Endothelial cell of umbilical vein (primary cell): Measurements from ENCODE around the gene C9orf153.
"Not testable (repeated sequence)": the region's sequence is repeated elsewhere in the genome, so short reads cannot be mapped to it uniquely, and the experiment has no call there.

Source experiments
- CTCF ChIP-seq, 2 donors: IDR thresholded peaks; 1 replicate in 1 of 2; 2 replicates in 1 of 2; pipeline ENCODE4 v1.5.1; 2011; ENCODE audit warnings: low read length in 2 of 2, mild to moderate bottlenecking in 2 of 2, moderate library complexity in 2 of 2, control low read depth in 1 of 2, inconsistent platforms in 1 of 2, low read depth in 1 of 2; ENCODE audit not compliant: insufficient read depth in 1 of 2; ENCODE audit errors: extremely low read depth in 1 of 2
- EZH2 ChIP-seq: IDR thresholded peaks from 2 replicates; pipeline ENCODE4 v1.6.1; 2012; ENCODE audit warnings: borderline replicate concordance, low read depth, mild to moderate bottlenecking, moderate library complexity, low read length, inconsistent platforms; ENCODE audit not compliant: severe bottlenecking
- FOS ChIP-seq: IDR thresholded peaks from 2 replicates; pipeline ENCODE4 v1.6.1; 2011; ENCODE audit warnings: mild to moderate bottlenecking, low read length, moderate library complexity, borderline replicate concordance; ENCODE audit not compliant: insufficient read depth
- GATA2 ChIP-seq: IDR thresholded peaks from 2 replicates; pipeline ENCODE4 v1.7.0; 2011; ENCODE audit warnings: low read depth, mild to moderate bottlenecking, moderate library complexity, mixed read lengths, low read length; ENCODE audit not compliant: insufficient read length, insufficient read depth
- JUN ChIP-seq: IDR thresholded peaks from 2 replicates; pipeline ENCODE4 v1.6.1; 2011; ENCODE audit warnings: borderline replicate concordance, low read depth; ENCODE audit not compliant: insufficient read length, insufficient read depth
- MAX ChIP-seq: IDR thresholded peaks from 2 replicates; pipeline ENCODE4 v1.6.1; 2011; ENCODE audit not compliant: insufficient read depth, insufficient read length
- MYC ChIP-seq: IDR thresholded peaks from one replicate; pipeline ENCODE4 v1.6.1; 2011; ENCODE audit warnings: mild to moderate bottlenecking, low read depth, low read length
- POLR2A ChIP-seq: IDR thresholded peaks from 2 replicates; pipeline ENCODE4 v1.6.1; 2012; ENCODE audit warnings: low read depth, mild to moderate bottlenecking, control low read depth, low read length
- POLR2AphosphoS5 ChIP-seq: IDR thresholded peaks from 2 replicates; pipeline ENCODE4 v1.6.1; 2012; ENCODE audit warnings: low read depth, mild to moderate bottlenecking, control low read depth, low read length, moderate library complexity; ENCODE audit not compliant: insufficient read depth

- not testable (repeated sequence) for TF ChIP-seq CTCF (IDR thresholded peaks at IDR 0.05; ENCODE audit: extremely low read depth in 1 of 2, insufficient read depth in 1 of 2, low read depth in 1 of 2, low read length in 2 of 2); MYC; MAX; POLR2AphosphoS5; POLR2A; EZH2; JUN; FOS; GATA2
Observed at GRCh38 chr9:86190700-86191099, 68.8 kb downstream of the C9orf153 start.
